ENCODE data around the gene IMPDH1.

The IMPDH1 gene

GRCh38 chr7:128388145-128388485 is 21.7 kb downstream of the IMPDH1 start:
- Histone ChIP-seq H3K27ac (no peak overlapping the region), H3K9me3 (replicated peaks in 1 of 11) (no peaks in the 10 kb centered on the region), H3K4me2 (peak overlapping the region in 6 of 11 experiments; percentile 1 to 36 (median 22); a peak in 4 of 22 replicates), H3K4me3 (no peak overlapping the region), H3K4me1 (peaks cover 14 to 62% (median 46%) of the 10 kb centered on the region in 10 experiments; a peak in 19 of 20 replicates), H4K20me1 (peaks cover 0 to 49% (median 21%) of the 10 kb centered on the region in 11 experiments; a peak in 15 of 22 replicates), H3K36me3 (peaks cover 17 to 22% (median 20%) of the 10 kb centered on the region in 11 experiments), H3K9ac (peak overlapping the region in 3 of 11 experiments; percentile 16 to 42 (median 30); a peak in 2 of 22 replicates), H3K27me3 (no peaks in the 10 kb centered on the region)
- TF ChIP-seq Cebpa-rat (IDR thresholded peaks at IDR 0.05), result no peak

GRCh38 chr7:128387216-128388144 is 22.3 kb downstream of the IMPDH1 start:
- peak overlapping the region in 3 of 11 experiments; percentile 16 to 42 (median 30); a peak in 2 of 22 replicates for H3K9ac ChIP-seq
- H3K9me3 ChIP-seq (replicated peaks in 1 of 11), result no peaks in the 10 kb centered on the region
- TF ChIP-seq Cebpa-rat (IDR thresholded peaks at IDR 0.05), result no peak
- no peak overlapping the region for H3K4me3 ChIP-seq
- peak overlapping the region in 8 of 11 experiments; percentile 1 to 37 (median 22); a peak in 9 of 22 replicates for H3K4me2 ChIP-seq
- H4K20me1 ChIP-seq, result peaks cover 0 to 42% (median 17%) of the 10 kb centered on the region in 11 experiments; a peak in 15 of 22 replicates
- no peaks in the 10 kb centered on the region for H3K27me3 ChIP-seq
- no peak overlapping the region; a peak in 1 of 22 replicates for H3K27ac ChIP-seq
- peaks cover 14 to 62% (median 46%) of the 10 kb centered on the region in 10 experiments; a peak in 19 of 20 replicates for H3K4me1 ChIP-seq
- H3K36me3 ChIP-seq, result peaks cover 11 to 15% (median 14%) of the 10 kb centered on the region in 11 experiments

- no peaks in the 10 kb centered on the region for H3K9me3 ChIP-seq (replicated peaks in 1 of 11)
- no peak overlapping the region for H3K9ac ChIP-seq
- H3K4me2 ChIP-seq, result peak overlapping the region in 3 of 11 experiments; percentile 9 to 35 (median 27); a peak in 3 of 22 replicates
- peaks cover 0 to 3% (median 2%) of the 10 kb centered on the region in 11 experiments; a peak in 12 of 22 replicates for H3K36me3 ChIP-seq
- no peak overlapping the region for H3K27ac ChIP-seq
- peaks cover 0 to 30% (median 5%) of the 10 kb centered on the region in 11 experiments; a peak in 11 of 22 replicates for H4K20me1 ChIP-seq
- H3K4me3 ChIP-seq, result no peak overlapping the region
- H3K27me3 ChIP-seq, result no peaks in the 10 kb centered on the region
- peak in 2 of 11 experiments; percentile 8 to 18; a peak in 1 of 22 replicates for TF ChIP-seq Cebpa-rat (IDR thresholded peaks at IDR 0.05)
- peaks cover 17 to 62% (median 42%) of the 10 kb centered on the region in 10 experiments for H3K4me1 ChIP-seq
These were observed 23.5 kb downstream of the IMPDH1 start for GRCh38 chr7:128385988-128386925.

DNA sequence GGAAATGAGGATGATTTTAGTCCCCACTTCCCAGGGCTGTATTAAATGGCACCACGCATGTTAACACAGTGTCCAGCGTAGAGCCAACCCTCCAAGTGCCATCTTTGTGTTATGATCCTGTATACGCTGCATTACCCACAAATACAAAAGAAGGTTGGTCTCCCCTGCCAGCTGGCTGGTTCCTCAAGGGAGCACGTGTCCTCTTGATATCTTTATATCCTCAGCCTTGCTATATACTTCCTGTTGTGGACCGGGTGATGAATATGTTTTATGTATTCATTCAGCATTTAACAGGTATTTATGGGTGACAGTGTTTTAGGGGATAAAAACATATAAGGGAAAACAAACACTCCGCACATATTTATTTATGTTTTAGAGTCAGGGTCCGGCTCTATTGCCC is 25.1 kb downstream of the IMPDH1 start:
- Histone ChIP-seq H3K9me3 (replicated peaks in 1 of 11) (no peaks in the 10 kb centered on the region), H3K4me2 (peak overlapping the region in 8 of 11 experiments; percentile 10 to 51 (median 32); a peak in 12 of 22 replicates), H3K4me1 (peaks cover 20 to 53% (median 34%) of the 10 kb centered on the region in 10 experiments), H3K27ac (no peak overlapping the region), H3K9ac (no peak overlapping the region), H4K20me1 (peaks cover 0 to 17% (median 0%) of the 10 kb centered on the region in 11 experiments; a peak in 5 of 22 replicates), H3K4me3 (no peak overlapping the region), H3K36me3 (no peaks in the 10 kb centered on the region), H3K27me3 (no peaks in the 10 kb centered on the region)
- no peak for TF ChIP-seq Cebpa-rat (IDR thresholded peaks at IDR 0.05)

DNA sequence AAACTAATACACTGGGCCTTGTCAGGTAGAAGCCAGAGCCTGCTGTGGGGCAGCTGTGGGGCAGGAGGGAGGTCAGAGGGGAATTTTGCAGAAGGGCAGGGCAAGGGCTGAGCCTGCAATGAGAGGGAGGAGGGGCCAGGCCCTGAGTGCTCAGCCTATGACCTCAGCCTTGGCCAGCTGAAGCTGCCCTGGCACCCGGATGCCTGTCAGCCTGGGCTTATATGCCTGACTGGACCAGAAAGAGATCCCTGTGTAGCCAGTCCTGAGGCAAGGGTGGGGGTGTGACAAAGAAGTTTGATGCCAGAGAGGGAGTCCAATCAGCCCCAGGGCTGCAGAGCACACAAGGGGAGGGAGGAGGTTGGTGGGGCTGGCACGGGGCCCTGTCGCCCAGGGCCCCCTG is 26.0 kb downstream of the IMPDH1 start:
- Histone ChIP-seq H3K36me3 (no peaks in the 10 kb centered on the region), H3K4me2 (0 out of 22 replicates have a peak overlapping the region, but pooled peaks of 1 of the 11 experiments have one; percentile 34), H3K27ac (no peak overlapping the region), H3K4me1 (peaks cover 24 to 47% (median 26%) of the 10 kb centered on the region in 10 experiments), H3K9me3 (replicated peaks in 1 of 11) (no peaks in the 10 kb centered on the region), H3K4me3 (no peak overlapping the region), H3K27me3 (no peaks in the 10 kb centered on the region), H3K9ac (peak overlapping the region in 1 of 11 experiments; percentile 15; a peak in 2 of 22 replicates), H4K20me1 (peaks cover 0 to 7% (median 0%) of the 10 kb centered on the region in 11 experiments; a peak in 2 of 22 replicates)
- TF ChIP-seq Cebpa-rat (IDR thresholded peaks at IDR 0.05), result no peak

GRCh38 chr7:128381161-128381821 is 28.5 kb downstream of the IMPDH1 start:
- H3K4me2 ChIP-seq, result peak overlapping the region in 5 of 11 experiments; percentile 14 to 58 (median 45); a peak in 7 of 22 replicates
- H3K27me3 ChIP-seq, result no peaks in the 10 kb centered on the region
- no peaks in the 10 kb centered on the region for H3K36me3 ChIP-seq
- no peak overlapping the region for H3K9ac ChIP-seq
- H3K4me1 ChIP-seq, result peaks cover 9 to 46% (median 22%) of the 10 kb centered on the region in 10 experiments; a peak in 17 of 20 replicates
- H4K20me1 ChIP-seq, result no peaks in the 10 kb centered on the region
- no peak for TF ChIP-seq Cebpa-rat (IDR thresholded peaks at IDR 0.05)
- H3K4me3 ChIP-seq, result no peak overlapping the region
- H3K27ac ChIP-seq, result peak overlapping the region in 2 of 11 experiments; percentile 45 to 51; a peak in 4 of 22 replicates
- no peaks in the 10 kb centered on the region for H3K9me3 ChIP-seq (replicated peaks in 1 of 11)

GRCh38 chr7:128380483-128381106 is 29.2 kb downstream of the IMPDH1 start:
- Histone ChIP-seq H3K27me3 (no peaks in the 10 kb centered on the region), H3K9me3 (replicated peaks in 1 of 11) (no peaks in the 10 kb centered on the region), H4K20me1 (no peaks in the 10 kb centered on the region), H3K27ac (no peak overlapping the region), H3K9ac (no peak overlapping the region), H3K4me3 (no peak overlapping the region), H3K4me1 (peaks cover 9 to 39% (median 17%) of the 10 kb centered on the region in 10 experiments; a peak in 17 of 20 replicates), H3K36me3 (no peaks in the 10 kb centered on the region), H3K4me2 (peak overlapping the region in 1 of 11 experiments; percentile 25; a peak in 1 of 22 replicates)
- no peak for TF ChIP-seq Cebpa-rat (IDR thresholded peaks at IDR 0.05)
